Right forelimb (tissue), 1 donor: ENCODE data around the gene RXFP3.
"Not testable (repeated sequence)": the region's sequence is repeated elsewhere in the genome, so short reads cannot be mapped to it uniquely, and the experiment has no call there.

Experiments
- DNase-seq: peaks from one replicate; pipeline ENCODE4 v3.0.0-alpha.2; 2018

Gene RXFP3

GRCh38 chr5:33937017-33937706, 976 bp downstream of the RXFP3 start:
- DNase-seq = no peak

- no peak for DNase-seq
These were observed 1.7 kb downstream of the RXFP3 start for GRCh38 chr5:33937707-33938506.

DNA sequence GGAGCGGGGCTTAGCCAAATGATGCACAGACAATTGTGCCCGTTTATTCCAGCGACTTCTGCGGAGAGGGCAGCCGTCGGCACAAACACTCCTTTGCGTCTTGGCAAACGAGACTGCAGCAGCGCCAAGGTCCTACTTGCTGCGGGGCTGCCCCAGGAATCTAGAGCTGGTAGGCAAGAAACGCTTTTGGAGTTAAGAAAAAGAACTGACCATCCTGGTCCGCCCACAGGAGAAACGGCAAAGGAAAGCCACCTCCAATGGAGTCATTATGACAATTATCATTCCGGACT, 2.3 kb downstream of the RXFP3 start:
- DNase-seq = no peak

DNA sequence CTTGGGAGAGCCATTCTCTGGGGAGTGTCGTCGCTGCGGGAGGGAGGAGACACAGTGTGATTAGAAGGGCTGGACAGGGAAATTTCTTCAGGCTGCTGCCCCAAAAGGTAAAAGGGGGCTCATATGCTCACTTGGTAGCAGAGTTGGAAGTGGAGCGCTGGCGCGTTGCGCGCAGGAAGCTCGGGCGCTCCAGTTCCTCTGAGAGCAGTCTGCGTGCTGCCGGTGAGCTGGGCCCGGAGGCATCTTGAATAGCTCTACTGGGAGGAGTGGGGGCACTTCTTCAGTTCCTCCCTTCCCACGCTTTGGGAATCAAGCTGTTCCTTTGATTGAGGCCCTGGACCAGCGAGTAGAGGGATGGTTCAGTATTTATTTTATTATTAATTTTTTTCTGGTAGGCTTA, 2.7 kb downstream of the RXFP3 start:
- no peak for DNase-seq

DNA sequence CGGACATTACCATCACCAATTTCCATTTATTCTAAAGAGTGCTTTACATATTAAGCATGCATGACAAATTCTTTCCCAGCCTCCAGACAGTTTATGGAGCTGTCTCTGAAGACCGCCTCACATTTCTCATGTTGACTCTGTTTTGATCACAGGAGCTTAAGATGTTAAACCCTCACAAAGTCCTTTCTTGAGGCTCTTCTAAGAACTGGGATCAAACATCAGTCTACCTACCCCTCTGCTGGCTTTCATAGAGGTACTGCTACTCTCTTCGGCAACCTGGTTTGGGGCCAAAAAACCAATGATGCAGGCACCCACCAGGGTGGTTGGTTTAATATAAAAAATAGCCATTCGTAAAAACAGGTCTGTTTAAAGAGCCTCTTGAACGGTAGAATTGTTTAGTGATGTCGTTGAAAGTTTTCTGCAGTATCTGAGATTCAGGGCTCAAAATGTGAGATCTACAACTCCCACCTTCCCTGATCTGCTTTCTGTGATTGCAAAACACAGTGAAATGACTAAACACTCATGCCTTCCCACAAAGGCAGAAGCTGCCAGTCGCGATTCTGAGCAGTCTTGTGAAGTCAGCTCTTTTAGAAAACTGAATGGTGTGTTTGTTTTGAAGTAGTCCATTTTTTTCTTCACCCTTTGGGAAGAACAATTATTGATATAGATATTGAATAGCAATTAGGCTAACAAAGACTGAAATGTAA, 3.5 kb downstream of the RXFP3 start:
- no peak for DNase-seq

DNA sequence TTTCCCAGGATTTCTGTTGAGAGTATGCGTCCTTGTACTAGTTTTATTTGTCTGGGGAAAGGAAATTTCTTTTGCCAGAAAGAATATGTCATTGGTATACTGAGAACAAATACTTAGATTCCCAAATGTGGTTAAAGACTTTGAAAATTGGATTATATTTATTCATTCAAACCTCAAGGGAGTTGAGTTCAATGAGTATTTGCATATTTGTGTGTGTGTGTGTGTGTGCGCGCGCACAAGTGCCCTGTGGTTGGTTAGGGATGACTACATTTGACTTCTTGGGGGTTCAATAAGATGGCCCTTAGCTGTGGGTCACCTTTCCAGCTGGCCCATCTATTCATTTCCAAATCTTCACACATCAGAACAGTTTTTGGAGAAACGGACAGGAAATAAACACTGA, 4.9 kb downstream of the RXFP3 start:
- DNase-seq = no peak

DNA sequence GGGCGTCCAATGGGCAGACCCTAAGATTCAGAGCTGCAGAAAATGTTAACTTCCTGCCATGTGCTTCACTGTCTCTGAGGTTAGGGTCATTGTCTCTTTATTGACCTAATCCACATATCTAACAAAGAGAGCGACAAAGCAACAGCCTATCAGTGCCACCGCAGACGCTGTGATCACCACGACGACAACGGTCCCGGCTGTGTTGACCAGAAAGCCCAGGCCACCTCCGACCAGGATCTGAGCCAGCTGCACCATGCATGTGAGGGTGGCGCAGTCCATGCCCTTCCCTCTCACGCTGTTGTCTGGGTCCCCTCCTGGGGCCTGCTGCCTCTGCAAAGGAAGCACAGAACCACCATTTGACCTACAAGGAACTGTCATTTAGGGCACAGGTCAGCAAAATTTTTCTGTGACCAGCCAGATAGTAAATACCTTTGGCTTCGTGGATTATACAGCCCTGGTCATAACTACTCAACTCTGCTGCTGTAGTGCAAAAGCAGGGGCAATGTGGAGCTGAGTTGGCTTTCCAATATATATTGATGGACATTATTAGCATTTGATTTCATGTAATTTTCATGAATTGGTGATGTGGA, 8.5 kb downstream of the RXFP3 start:
- no peak for DNase-seq

DNA sequence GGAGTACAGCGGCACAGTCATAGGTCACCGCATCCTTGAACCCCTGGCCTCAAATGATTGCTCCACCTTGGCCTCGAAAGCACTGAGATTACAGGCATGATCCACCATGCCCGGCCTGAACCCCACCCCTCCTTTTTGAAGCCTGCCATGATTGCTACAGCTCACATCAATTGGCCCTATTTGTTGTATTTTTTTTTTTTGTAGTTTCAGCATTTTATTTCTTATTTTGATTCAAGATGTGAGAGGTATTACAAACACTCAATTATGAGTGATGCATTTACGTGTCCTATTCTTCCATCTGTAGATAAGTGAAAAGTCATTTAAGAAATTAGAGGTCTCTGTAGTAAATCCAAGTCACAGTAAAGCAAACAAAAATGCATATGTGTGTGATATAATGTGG, 16.0 kb downstream of the RXFP3 start:
- DNase-seq = not testable (repeated sequence)

DNA sequence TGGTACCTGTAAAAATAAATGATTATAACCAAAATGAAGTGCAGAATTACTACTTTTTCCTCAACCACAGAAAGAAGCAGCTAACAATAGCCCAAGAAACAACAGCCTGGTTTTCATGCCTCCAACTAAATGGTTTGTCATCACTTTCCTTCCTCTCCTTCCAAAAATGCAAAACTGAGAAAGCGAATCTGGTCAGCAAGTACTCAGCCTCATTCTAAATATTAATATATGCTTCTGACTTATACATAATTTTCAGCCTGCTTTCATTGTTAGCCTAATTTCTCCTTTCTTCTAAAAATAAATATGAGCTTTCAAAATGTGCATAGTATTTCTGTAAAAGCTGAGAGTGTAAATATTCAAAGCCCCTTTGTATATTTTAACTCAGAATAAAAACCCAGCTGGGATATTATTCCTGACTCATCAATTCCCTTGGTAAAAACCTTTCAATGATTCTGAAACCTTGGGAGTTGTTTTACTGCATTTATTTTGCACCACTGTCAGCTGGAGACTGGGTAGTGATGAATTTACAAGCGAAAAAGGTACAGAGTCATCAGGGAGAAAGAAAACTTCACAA, 21.5 kb downstream of the RXFP3 start:
- no peak for DNase-seq

- DNase-seq = no peak
These were observed 22.0 kb downstream of the RXFP3 start for GRCh38 chr5:33958176-33958575.

GRCh38 chr5:33964132-33964700, 28.0 kb downstream of the RXFP3 start:
- no peak for DNase-seq

DNA sequence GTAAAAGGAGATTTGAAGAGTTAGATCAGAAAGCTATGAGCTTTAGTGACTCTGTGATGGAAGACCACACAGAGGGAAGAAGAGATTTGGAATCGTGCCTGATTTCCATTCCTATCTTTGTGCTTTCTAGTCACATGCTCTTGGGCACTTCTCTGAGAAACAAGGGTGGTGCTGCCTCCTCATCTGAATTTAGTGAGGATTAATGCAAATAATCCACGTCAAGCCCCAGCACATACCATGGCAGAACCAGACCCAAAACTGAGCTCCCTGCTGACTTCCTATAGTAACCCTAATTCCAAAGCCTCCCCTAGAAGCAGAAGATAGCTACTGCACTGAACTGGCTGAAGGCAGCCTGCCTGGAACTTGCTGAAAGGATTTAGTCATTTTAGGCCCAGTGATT, 30.6 kb downstream of the RXFP3 start:
- no peak for DNase-seq

- no peak for DNase-seq
These were observed 32.2 kb downstream of the RXFP3 start for GRCh38 chr5:33968211-33969005.

DNA sequence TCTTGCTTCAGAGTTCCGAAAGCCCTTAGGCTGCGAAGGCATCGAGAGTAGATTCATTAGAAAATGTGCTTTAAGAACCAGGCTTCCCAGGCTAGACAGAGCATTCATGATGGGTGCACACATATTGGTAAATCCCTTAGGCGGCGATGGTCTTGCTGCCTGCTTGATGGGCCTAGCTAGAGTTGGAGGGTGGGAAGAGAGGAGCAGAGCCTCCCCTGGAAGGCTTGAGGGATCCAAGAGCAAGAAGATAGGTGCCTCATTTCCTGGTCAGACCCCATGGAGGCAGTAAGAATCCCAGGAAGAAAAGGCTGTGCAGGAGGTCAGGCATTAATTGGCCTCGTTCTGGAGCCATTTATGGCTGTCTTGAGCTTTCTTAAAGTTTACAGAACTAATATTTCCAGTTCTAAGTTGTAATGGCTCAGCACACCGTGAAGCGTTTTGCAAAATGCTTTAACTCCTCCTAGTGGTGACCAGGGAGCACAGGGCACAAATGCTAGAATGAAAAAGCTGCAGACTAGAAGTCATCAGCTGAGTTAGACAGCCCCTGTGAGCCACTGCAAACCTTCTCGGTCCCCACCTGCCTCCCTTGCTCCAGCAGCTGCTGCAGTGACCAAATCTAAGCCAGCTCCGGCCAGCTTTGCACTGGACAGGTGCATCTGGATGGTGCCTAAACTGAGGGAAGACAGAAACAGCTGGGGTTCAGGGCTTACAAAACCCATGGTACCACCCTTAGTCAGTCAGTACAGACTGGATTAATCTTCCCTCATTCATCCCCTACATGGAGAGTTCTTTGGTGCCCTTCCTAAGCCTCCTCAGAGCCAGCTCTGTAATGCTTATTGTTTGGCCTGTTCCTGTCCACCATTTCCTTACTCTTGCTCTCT, 33.6 kb downstream of the RXFP3 start:
- no peak for DNase-seq

GRCh38 chr5:33973271-33973670, 37.1 kb downstream of the RXFP3 start:
- no peak for DNase-seq

- DNase-seq = no peak
These were observed 39.7 kb downstream of the RXFP3 start for GRCh38 chr5:33975852-33976251.

GRCh38 chr5:33976307-33976706, 40.1 kb downstream of the RXFP3 start:
- no peak for DNase-seq

DNA sequence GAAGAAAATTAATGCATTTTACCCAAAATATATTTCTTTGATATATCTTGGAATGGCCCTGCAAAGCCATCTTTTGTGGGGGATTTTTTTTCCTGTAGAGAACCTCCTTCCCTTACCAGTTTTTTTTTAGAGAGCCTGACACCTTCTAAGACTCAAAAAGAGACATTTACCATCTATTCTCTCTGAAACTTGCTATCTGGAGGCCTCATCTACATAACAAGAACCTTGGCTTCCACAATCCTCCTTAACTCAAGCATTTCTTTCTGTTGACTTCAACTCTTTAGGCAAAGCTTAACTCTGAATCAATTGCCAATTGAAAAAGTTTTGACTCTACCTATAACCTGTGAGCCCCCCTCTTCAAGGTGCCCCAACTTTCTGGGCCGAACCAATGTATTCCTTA, 42.1 kb downstream of the RXFP3 start:
- no peak for DNase-seq

DNA sequence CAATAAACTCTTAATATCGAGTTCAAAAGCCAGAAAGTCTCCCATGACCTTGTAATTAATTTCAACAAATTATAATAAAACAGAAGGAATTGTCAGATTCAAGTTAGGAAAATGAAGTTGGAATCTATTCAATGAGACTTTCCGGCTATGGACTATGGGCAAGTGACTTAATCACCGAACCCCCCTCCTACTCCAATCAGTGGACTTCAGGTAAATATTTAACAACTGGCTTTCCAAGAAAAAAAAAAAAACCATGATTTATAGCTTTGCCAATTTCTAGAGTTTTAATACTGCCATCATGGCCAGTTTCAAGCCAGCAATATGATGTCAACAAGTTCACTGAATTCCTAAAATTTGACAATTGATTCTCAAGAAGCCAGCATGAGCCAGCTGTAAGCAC, 43.8 kb downstream of the RXFP3 start:
- no peak for DNase-seq

GRCh38 chr5:33981408-33982162, 45.4 kb downstream of the RXFP3 start:
- no peak for DNase-seq
